AG10803 (cell line): ENCODE results near the gene CPT1A.

Experiments used
- DNase-seq: peaks from one replicate; pipeline ENCODE4 v3.0.0; 2010; ENCODE audit warnings: low read depth
- H3K4me3 ChIP-seq: 2 replicates; pipeline ENCODE4 v1.5.1; 2011; ENCODE audit warnings: mild to moderate bottlenecking, low read length, control low read depth
- CTCF ChIP-seq: conservative IDR thresholded peaks from 2 replicates; pipeline ENCODE4 v1.5.1; 2011; ENCODE audit warnings: mild to moderate bottlenecking, low read length, control low read depth, inconsistent platforms

Gene CPT1A

DNA sequence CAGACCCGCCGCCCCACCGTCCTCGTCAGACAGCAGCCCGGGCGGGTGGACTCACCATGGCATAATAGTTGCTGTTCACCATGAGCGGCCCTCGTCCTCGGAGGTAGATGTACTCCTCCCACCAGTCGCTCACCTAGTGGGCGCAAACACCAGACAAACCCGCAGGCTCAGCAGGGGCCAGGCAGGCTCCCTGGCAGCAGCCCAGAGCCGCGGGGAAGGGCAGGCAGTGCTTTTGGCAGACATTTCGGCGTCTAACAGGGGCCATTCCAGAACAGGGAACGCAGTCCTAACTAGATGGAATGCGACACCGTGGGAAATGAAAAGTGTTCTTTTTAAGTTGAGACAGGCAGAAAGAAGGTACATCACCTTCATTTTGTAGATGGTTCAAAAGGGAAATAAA is 44.9 kb downstream of the CPT1A start:
- TF ChIP-seq CTCF: no peak
- H3K4me3 ChIP-seq: no peak overlapping the region
- DNase-seq: no peak

- DNase-seq: no peak
- no peak for TF ChIP-seq CTCF
- no peak overlapping the region for H3K4me3 ChIP-seq
Measured at GRCh38 chr11:68792400-68792966, 49.2 kb downstream of the CPT1A start.

DNA sequence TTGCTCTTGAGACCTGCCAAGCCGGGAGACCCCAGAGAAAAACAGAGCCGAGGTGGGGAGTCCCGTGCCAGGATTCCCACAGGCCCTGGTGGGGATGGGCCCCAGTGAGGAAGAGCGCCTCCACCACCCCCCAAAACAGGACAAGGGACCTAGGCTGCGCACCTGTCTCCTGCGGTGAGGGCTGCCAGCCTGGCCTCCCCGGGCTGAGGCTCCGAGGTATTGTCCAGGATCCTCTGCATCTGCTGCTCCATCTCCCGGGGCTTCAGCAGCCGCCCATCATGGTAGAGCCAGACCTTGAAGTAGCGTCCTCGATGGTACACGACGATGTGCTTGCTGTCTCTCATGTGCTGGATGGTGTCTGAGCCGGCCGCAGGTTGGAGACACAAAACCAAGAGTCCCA is 57.1 kb downstream of the CPT1A start:
- H3K4me3 ChIP-seq: no peak overlapping the region
- DNase-seq: no peak
- no peak for TF ChIP-seq CTCF

GRCh38 chr11:68783216-68783821 is 58.4 kb downstream of the CPT1A start:
- TF ChIP-seq CTCF: no peak
- no peak overlapping the region for H3K4me3 ChIP-seq
- DNase-seq: no peak

- DNase-seq: no peak
- no peak overlapping the region for H3K4me3 ChIP-seq
- no peak for TF ChIP-seq CTCF
Measured at GRCh38 chr11:68782711-68783110, 59.0 kb downstream of the CPT1A start.

DNA sequence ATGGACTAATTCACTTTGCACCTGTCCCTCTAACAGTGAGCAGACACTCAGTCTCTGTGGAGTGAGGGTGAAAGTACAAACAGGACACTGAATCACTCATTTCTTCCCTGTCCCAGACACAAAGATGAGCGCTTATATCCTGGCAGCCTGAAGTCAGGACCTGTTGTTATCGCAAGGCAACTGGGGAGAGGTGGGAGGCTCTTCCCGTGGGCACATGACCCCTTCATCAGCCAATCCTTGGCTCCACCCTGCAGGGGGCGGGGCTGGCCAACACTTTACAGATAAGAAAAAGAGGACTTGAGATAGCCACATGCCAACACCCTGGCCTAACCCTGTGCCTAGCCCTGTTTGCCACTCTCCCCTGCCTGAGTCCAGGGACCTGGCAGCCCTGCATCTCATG is 60.9 kb downstream of the CPT1A start:
- TF ChIP-seq CTCF: no peak
- no peak overlapping the region for H3K4me3 ChIP-seq
- DNase-seq: no peak

DNA sequence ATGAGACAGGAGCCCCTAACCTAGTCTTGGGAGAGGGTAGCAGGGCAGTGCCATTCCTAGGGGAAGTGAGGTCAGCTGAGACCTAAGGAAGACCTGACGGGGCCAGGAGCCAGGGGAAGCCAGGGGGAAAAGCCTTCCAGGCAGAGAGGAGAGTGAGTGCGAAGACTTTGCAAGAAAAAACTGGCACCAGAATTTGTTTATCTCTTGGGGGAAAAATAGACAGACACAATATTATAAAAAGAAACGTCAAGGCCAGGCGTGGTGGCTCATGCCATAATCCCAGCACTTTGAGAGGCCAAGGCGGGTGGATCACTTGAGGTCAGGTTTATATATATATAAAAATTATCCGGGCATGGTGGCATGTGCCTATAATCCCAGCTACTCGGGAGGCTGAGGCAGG is 63.5 kb downstream of the CPT1A start:
- no peak overlapping the region for H3K4me3 ChIP-seq
- TF ChIP-seq CTCF: no peak
- no peak for DNase-seq
